Measurements from ENCODE around the gene MMP2. TPM values are rescaled to one million over a fixed set of nuclear protein-coding genes. Genes with fewer than 3 reads are reported as not detected.

Gene MMP2
- polyA plus RNA-seq, 1 donor from 2014 or later = 2.5 TPM

GRCh38 chr16:55503726-55504550, 24.9 kb downstream of the MMP2 start:
- Histone ChIP-seq H3K79me2 (replicated peaks; ENCODE audit: insufficient read depth, low read length) (no peaks in the 10 kb centered on the region), H3K9me3 (ENCODE audit: low read length) (no peaks in the 10 kb centered on the region), H3F3A (ENCODE audit: insufficient read depth, low read length, poor library complexity, severe bottlenecking) (no peaks in the 10 kb centered on the region), H3K27ac (ENCODE audit: low read length) (no peak overlapping the region), H2AFZ (ENCODE audit: low read depth, low read length) (no peak overlapping the region), H3K27me3 (ENCODE audit: insufficient read depth, low read depth, low read length) (peaks cover 3% of the 10 kb centered on the region), H3K9me2 (ENCODE audit: insufficient read depth, low read length) (no peaks in the 10 kb centered on the region), H3K9ac (ENCODE audit: low read length) (no peak overlapping the region), H3K4me2 (ENCODE audit: low read length) (no peak overlapping the region), H3K4me3 (ENCODE audit: low read length) (no peak overlapping the region), H4K20me1 (ENCODE audit: insufficient read depth) (no peaks in the 10 kb centered on the region), H3K36me3 (ENCODE audit: insufficient read depth, low read length) (no peaks in the 10 kb centered on the region)
- TF ChIP-seq CTCF (IDR thresholded peaks at IDR 0.05; ENCODE audit: poor library complexity, severe bottlenecking) (no peak), TAF1 (IDR thresholded peaks at IDR 0.05; ENCODE audit: low read depth) (no peak), RAD21 (conservative IDR thresholded peaks at IDR 0.05) (no peak), POLR2AphosphoS5 (IDR thresholded peaks at IDR 0.05) (no peak), EP300 (conservative IDR thresholded peaks at IDR 0.05; ENCODE audit: poor library complexity, severe bottlenecking) (no peak), EZH2 (IDR thresholded peaks at IDR 0.05; ENCODE audit: borderline replicate concordance, insufficient read depth, low read length, poor library complexity, severe bottlenecking) (no peak), SMC3 (conservative IDR thresholded peaks at IDR 0.05; ENCODE audit: poor library complexity) (no peak), REST (IDR thresholded peaks at IDR 0.05; ENCODE audit: borderline replicate concordance) (no peak), MXI1 (conservative IDR thresholded peaks at IDR 0.05; ENCODE audit: poor library complexity, severe bottlenecking) (no peak)

GRCh38 chr16:55505333-55506015, 26.5 kb downstream of the MMP2 start:
- Histone ChIP-seq H3K9me3 (ENCODE audit: low read length) (no peaks in the 10 kb centered on the region), H3K27me3 (ENCODE audit: insufficient read depth, low read depth, low read length) (peaks cover 16% of the 10 kb centered on the region), H2AFZ (ENCODE audit: low read depth, low read length) (no peak overlapping the region), H3F3A (ENCODE audit: insufficient read depth, low read length, poor library complexity, severe bottlenecking) (no peaks in the 10 kb centered on the region), H3K27ac (ENCODE audit: low read length) (no peak overlapping the region), H4K20me1 (ENCODE audit: insufficient read depth) (no peaks in the 10 kb centered on the region), H3K4me3 (ENCODE audit: low read length) (no peak overlapping the region), H3K9ac (ENCODE audit: low read length) (no peak overlapping the region), H3K4me2 (ENCODE audit: low read length) (no peak overlapping the region), H3K79me2 (replicated peaks; ENCODE audit: insufficient read depth, low read length) (no peaks in the 10 kb centered on the region), H3K36me3 (ENCODE audit: insufficient read depth, low read length) (no peaks in the 10 kb centered on the region), H3K9me2 (ENCODE audit: insufficient read depth, low read length) (no peaks in the 10 kb centered on the region)
- no peak for TF ChIP-seq RAD21 (conservative IDR thresholded peaks at IDR 0.05)
- TF ChIP-seq POLR2AphosphoS5 (IDR thresholded peaks at IDR 0.05) = no peak
- TF ChIP-seq MXI1 (conservative IDR thresholded peaks at IDR 0.05; ENCODE audit: poor library complexity, severe bottlenecking) = no peak

Data from neural cell (in vitro differentiated cells).